Stimulated activated CD8-positive, alpha-beta memory T cell treated with anti-CD3 and anti-CD28 coated beads, Interleukin-4, amount 100 ng/mL, for 1 hour (primary cell): ENCODE results near the gene PSMC1.
"Not testable (repeated sequence)": the region's sequence is repeated elsewhere in the genome, so short reads cannot be mapped to it uniquely, and the experiment has no call there.

Source experiments
- DNase-seq, 2 donors: peaks; one replicate each; pipeline ENCODE4 v3.0.0-alpha.2; 2020; ENCODE audit warnings: low read depth in 2 of 2, low spot score in 1 of 2

Gene PSMC1

DNA sequence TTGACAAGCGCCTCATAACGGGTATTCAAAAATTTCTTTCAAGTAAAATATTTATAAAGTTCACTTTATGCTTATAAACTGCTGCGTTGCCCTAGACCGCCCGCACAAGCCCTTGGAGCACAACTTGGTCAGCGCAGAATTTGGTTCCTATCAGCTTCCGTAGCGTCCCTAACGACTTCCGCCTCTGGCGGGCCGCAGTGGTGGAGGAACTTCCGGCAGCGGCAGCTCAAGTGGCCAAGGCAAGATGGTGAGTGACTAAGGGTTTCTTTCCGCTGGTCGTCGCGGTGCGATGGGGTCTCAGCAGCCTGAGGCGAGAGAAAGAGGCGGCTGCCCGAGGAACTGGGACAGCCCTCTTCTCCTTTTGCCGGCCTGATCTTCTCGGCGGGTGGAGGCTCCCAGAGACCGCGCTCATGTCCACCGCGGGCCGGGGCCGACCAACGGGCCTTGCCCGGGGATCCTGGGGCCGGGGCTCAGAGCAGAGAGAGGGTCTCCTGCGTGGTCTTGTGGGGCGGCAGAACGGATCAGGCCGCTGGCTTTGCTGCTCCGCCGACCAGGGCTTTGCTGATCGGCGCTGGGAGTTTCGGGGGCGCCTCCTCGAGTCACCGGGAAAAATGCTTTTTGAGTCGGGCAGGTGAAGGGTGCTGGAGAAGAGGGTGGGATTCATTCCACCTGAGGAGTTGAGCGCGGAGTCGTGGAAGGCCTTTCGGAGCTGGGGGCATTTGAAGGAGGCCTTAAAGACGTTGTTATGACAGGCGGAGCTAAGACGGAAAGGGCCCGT, at the start of gene PSMC1:
PSMC1 (plus strand) TSS at position 200 of the 778 bp plus-strand sequence; CDS start at position 245, 45 bp downstream.
- DNase-seq: peak; percentile 66 to 76

DNA sequence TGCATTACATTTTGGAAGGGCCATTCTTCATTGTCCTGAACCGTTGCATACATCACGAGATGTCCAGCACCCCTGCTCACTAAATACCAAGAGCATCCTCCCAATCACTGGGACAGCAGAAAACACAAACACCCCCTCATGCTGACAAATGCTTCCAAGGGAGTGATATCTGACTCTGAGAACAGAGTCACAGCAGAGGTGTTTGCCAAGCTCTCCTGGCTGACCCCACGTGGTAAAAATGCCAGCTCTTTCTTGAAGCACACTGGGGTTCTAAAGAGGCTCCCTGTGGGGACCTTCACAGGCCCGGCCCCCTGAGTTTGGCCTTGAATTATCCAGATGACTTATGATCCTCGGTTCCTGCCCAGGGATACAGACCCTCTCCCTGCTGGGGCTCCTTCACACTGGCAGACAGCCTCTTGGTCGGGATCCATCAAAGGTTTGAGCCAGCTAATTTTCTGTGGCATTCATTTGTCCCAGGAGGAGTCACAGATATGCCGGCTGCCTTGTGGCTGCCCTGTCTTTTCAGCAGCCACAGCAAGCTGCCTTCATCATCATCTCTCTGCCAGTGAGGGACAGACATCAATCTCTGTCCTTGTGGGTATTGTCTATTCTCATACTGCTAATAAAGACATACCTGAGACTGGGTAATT, 43.1 kb upstream of the PSMC1 start:
- no peak for DNase-seq

GRCh38 chr14:90228478-90228877, 27.9 kb upstream of the PSMC1 start:
- DNase-seq: no peak

DNA sequence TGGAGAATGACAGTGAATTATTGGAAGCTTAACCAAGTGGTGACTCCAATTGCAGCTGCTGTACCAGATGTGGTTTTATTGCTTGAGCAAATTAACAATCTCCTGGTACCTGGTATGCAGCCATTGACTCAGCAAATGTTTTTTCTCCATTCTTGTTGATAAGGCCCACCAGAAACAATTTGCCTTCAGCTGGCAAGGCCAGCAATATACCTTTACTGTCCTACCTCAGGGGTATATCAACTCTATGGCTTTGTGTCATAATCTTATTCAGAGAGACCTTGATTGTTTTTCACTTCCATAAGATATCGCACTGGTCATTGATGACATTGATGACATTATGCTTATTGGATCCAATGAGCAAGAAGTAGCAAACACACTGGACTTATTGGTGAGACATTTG, 26.4 kb upstream of the PSMC1 start:
- DNase-seq: not testable (repeated sequence)

GRCh38 chr14:90235179-90235976, 21.0 kb upstream of the PSMC1 start:
- DNase-seq: peak; percentile 21 to 31

GRCh38 chr14:90239139-90239538, 17.2 kb upstream of the PSMC1 start:
- no peak for DNase-seq

DNA sequence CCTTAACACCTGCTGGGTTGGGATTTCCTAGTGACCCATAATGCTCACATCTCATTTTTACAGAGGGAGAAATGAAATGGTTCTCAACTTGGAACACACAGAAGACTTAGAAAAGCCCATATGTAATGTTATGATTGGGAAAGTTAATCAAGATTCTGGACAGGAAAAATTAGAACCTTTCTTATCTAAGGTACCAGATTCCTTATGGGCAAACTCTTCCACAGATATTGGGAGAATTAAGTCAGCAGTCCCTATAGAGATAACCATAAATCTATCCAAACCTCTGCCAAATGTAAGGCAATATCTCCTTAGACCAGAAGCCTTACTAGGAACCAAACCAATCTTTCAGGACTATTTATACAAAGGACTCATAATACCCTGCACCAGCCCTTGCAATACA, 13.9 kb upstream of the PSMC1 start:
- no peak for DNase-seq

GRCh38 chr14:90246936-90247335, 9.4 kb upstream of the PSMC1 start:
- DNase-seq: no peak

DNA sequence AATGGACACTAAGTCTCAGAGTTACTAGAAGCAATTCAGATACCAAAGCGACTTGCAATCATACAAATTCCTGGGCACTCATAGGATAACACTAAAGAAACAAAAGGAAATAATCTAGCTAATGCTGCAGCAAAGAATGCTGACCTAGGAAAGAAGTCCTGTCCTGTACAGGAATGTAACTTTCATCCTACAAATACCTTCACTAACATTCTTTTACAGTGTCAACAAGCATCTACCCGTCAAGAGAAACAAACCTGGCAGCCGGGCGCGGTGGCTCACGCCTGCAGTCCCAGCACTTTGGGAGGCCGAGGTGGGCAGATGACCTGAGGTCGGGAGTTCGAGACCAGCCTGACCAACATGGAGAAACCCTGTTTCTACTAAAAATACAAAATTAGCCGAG, 8.9 kb upstream of the PSMC1 start:
- DNase-seq: not testable (repeated sequence)

- DNase-seq: no peak
Observed at GRCh38 chr14:90248594-90248993, 7.8 kb upstream of the PSMC1 start.

DNA sequence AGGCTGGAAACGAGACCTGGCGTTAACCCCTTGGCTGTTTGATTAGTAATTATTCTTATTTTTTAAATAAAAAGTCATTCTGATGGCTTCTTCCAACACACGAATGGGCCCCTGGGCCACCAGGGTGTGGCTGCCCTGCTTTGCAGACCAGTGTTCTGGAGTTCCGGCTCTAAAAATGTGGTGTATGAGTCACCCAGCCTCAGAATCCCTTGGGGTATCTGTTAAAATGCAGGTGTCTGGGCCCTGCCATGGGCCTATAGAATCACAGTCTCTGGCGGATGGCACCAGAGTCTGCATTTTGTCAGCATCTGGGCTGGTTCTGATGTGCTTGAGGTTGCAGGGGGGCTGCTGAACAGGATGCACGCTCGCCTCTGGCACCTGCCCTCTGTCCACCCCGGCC, 2.5 kb upstream of the PSMC1 start:
- no peak for DNase-seq

DNA sequence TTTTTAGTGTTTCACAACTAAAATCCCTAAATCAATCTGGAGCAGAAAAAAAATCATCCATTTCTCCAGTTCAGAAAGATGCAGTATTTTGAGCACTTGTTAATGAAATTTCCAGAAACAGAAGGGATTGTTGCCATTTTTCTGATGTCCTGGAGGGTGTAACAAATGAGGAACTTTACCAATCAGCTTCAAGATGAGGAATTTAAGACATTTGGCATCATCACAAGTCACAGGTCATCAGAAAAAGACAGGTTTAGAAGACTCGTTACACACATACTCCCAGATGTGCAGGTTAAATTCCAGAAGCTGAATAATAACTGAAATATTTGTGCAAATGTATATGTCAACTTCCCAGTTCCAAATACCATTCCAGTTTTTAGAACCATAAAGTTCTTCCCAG, 482 bp upstream of the PSMC1 start:
- no peak for DNase-seq

GRCh38 chr14:90263748-90264449, 7.5 kb downstream of the PSMC1 start:
- no peak for DNase-seq

DNA sequence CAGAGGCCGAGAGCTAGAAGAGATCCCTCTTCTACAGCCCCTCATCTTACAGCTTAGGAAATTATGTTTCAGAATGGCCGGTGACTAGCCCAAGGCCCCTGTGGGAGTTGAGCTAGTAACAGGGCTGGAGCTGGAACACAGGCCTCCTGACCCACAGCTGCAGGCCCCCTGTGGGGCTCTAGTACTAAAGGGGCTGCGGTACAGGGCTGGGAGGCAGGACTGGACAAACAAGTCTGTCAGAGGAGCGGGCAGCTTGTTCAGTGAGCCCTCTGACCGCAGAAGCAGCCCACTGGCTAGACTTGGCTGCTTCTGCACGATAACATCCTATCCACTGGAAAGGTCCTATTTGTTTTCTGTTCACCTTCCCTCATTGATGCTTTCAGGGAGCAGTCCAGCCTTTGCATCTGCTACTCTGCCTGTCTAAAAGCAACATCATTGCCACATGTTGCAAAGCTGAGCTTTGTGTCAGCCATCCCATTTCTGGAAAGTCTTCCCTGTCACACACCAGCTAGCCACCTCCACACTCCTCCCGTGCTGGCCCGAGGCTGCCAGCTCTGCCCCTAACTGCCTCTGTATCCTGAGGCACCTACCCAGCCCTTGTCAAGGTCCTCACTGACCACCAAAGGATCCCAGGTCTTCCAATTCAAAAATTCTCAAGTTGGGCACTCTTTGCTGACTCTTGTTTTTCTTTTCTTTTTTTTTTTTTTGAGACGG, 10.2 kb downstream of the PSMC1 start:
- no peak for DNase-seq

DNA sequence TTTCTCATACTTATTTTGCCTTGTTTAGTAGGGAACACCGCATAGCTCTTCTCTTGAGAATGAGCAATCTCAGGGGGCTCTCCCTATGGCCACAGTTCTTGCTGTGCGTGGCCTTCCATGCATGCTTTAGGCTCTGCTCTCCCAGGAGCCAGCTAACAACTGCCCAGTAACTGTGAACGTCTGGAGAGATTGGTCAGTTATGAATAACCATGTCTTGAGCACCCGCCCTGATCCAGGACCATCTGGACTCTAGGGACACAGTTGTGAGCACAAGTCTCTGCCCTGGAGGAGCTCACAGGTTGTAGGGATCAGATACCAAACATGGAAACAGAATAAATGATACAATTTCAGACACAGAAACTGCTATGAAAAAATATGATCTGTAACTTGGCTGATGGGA, 12.1 kb downstream of the PSMC1 start:
- no peak for DNase-seq

DNA sequence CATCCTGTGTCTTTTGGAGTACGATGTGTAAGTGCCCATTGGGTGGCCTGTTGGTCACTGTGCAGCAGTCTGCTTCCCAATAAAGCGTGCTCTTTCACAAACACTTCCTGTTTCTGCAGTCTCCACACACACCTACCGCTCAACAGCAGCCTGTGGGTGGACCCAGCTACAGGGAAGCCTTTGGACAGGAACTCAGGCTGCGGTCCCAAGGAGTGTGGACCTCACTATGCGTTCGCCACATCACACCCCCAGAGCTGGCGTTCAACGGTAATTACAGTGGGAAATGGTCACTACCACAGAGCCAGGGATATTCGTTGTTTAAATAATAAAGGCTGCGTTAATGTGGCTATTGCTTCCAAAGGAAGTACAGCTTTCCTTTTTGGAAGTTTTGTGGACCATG, 16.2 kb downstream of the PSMC1 start:
- DNase-seq: no peak

GRCh38 chr14:90273532-90273931, 17.2 kb downstream of the PSMC1 start:
- no peak for DNase-seq

DNA sequence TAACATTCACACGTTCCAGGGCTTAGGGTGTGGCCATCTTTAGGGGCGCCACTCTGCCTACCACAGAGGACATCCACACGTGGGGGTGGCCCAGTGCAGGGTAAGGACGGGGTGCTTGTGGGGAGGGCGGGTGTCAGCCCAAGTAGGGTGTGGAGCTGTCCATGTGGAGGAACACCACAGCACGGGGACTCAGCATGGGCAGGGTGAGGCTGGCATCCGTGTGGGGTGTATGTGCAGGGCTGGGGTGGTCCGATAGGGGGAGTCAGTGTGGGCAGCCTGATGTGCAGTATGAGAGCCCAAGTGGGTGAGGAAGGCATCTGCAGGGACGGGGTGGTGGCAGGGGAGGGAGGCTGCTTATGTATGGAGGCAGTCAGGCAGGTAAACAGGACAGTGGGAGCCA, 17.7 kb downstream of the PSMC1 start:
- no peak for DNase-seq

- no peak for DNase-seq
Observed at GRCh38 chr14:90274808-90275457, 18.6 kb downstream of the PSMC1 start.

GRCh38 chr14:90275458-90275814, 19.1 kb downstream of the PSMC1 start:
- no peak for DNase-seq
